GM19351 (cell line): ENCODE data around the gene RIPOR3.
"Not testable (repeated sequence)": the region's sequence is repeated elsewhere in the genome, so short reads cannot be mapped to it uniquely, and the experiment has no call there.

ENCODE experiments used
- ATAC-seq: cut with Tn5 transposase; IDR thresholded peaks from one replicate; pipeline ENCODE4 v1.9.1; 2021; ENCODE audit warnings: mild to moderate bottlenecking, moderate library complexity; ENCODE audit not compliant: unreplicated experiment

RIPOR3 gene

GRCh38 chr20:50708845-50709635 is 17.7 kb upstream of the RIPOR3 start:
- ATAC-seq: no peak

GRCh38 chr20:50704971-50705370 is 13.6 kb upstream of the RIPOR3 start:
- no peak for ATAC-seq

GRCh38 chr20:50704514-50704913 is 13.2 kb upstream of the RIPOR3 start:
- ATAC-seq: no peak

GRCh38 chr20:50703651-50704438 is 12.5 kb upstream of the RIPOR3 start:
- not testable (repeated sequence) for ATAC-seq

GRCh38 chr20:50701041-50701963 is 10.0 kb upstream of the RIPOR3 start:
- no peak for ATAC-seq

GRCh38 chr20:50699688-50700087 is 8.3 kb upstream of the RIPOR3 start:
- no peak for ATAC-seq

GRCh38 chr20:50698255-50698654 is 6.9 kb upstream of the RIPOR3 start:
- ATAC-seq: not testable (repeated sequence)

GRCh38 chr20:50695135-50695872 is 4.0 kb upstream of the RIPOR3 start:
- ATAC-seq: no peak

- no peak for ATAC-seq
These were observed 3.2 kb upstream of the RIPOR3 start for GRCh38 chr20:50694379-50695134.

GRCh38 chr20:50693001-50693400 is 1.7 kb upstream of the RIPOR3 start:
- ATAC-seq: no peak

- ATAC-seq: no peak
These were observed 1.2 kb upstream of the RIPOR3 start for GRCh38 chr20:50692552-50692933.

GRCh38 chr20:50691573-50692551 is 520 bp upstream of the RIPOR3 start:
- no peak for ATAC-seq

- no peak for ATAC-seq
These were observed 1.3 kb downstream of the RIPOR3 start for GRCh38 chr20:50689864-50690649.

- no peak for ATAC-seq
These were observed 2.9 kb downstream of the RIPOR3 start for GRCh38 chr20:50688256-50688975.

GRCh38 chr20:50686821-50687220 is 4.5 kb downstream of the RIPOR3 start:
- no peak for ATAC-seq

- no peak for ATAC-seq
These were observed 7.8 kb downstream of the RIPOR3 start for GRCh38 chr20:50683570-50683969.

GRCh38 chr20:50682947-50683530 is 8.3 kb downstream of the RIPOR3 start:
- no peak for ATAC-seq
